ENCODE results near the gene XPR1. TPM values are rescaled to one million over a fixed set of nuclear protein-coding genes. Genes with fewer than 3 reads are reported as not detected.

The XPR1 gene
- total RNA-seq, 1 donor from 2014 or later: 380 TPM

- FAIRE-seq (no peak), DNase-seq (ENCODE audit: low spot score in 2 of 2) (no peak)
Measured at GRCh38 chr1:180939073-180939710, 307.4 kb downstream of the XPR1 start.

DNA sequence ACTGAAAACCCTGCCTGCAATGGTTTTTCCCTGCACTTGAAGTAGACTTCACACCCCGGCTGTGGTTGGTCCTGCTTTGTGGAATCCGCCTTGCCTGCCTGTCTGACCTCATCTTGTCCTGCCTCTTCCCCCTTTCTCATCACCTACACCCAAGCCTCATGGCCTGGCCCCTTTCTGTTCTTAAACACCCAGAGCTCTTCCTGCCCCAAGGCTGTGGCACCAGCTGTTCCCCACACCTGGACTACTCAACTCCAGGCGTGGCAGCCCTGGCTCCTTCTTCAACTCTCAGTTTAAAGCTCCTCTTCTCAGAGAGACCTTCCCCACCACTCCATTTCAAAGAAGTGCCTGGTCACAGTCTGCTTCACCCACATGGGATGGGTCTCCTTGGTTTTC, 307.9 kb downstream of the XPR1 start:
- DNase-seq (ENCODE audit: low spot score in 2 of 2): no peak
- no peak for FAIRE-seq

Small RNAs within 50 kb of the gene (small RNA-seq; reads per million reads assigned to genes)
- not detected for gene RF00026

Other genes with a start within 250 kb of the XPR1 start
- gene ACBD6, start 129.4 kb upstream of the XPR1 start, total RNA-seq: 57.1 TPM
- not detected for gene OVAAL, start 73.1 kb upstream of the XPR1 start, total RNA-seq